Left renal pelvis (tissue), 4 donors: ENCODE results near the gene CCDC66. TPM values are rescaled to one million over a fixed set of nuclear protein-coding genes. Genes with fewer than 3 reads are reported as not detected.
"Not testable (repeated sequence)": the region's sequence is repeated elsewhere in the genome, so short reads cannot be mapped to it uniquely, and the experiment has no call there.

Experiments
- DNase-seq, 4 donors: peaks; one replicate each; pipeline ENCODE4 v3.0.0-alpha.2; 2013; ENCODE audit warnings: low read depth in 4 of 4, low spot score in 3 of 4
- polyA plus RNA-seq, 4 donors: library from polyadenylated mRNA; unstranded; fragments of 120-200 nt; gene quantifications; one replicate each; pipeline ENCODE4 v1.2.1, GENCODE V29; 2013; ENCODE audit not compliant: insufficient read length in 4 of 4

The CCDC66 gene
- polyA plus RNA-seq, result 10 to 100 TPM; 25.5 to 50.6 (median 33.8) TPM

DNA sequence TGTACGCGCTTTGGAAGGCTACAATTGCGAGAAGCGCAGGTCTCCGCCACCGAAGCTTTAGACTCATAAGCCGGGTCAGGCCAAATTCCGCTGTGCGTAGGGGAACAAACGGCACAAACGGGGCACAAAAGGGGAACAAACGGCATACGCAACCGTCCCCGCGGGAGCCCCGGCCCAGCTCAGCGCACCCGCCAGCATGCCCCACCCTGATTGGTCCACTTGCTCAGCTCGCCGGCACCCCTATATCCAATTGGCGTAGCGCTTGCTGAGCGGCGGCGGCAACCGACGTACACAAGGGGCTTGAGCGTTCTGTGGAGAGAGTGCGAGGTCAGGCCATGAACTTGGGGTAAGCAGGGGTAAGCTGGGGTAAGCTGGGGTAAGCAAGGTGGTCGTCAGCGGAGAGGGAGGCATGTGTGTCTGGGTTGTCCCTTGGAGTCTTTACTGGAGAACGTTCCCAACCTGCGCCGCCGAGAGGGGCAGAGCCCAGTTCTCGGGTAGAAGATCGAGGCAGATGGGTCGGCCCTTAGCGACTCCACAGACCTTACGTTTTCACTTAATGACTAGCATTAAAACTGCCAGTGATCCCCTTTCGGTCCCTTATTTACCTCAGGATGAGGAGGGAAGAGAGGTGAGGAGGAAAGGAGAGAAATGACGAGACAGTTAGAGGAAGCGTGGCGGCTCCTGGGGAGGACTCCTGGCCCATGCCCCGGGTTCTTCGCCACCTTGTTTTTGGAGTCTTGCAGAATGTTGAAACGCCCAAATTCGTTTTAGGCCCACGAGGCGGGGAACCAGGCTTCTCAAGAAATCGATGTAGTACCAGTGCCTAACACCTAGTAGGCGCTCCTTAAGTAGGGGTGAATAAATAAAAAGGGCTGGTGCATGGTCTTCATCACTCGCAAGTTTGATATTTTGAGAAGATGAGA, at the start of gene CCDC66:
CCDC66 (plus strand) TSS at position 268 of the 923 bp plus-strand sequence; CDS start at position 336, 68 bp downstream.
- DNase-seq, result peak; percentile 82 to 85 (median 84)

DNA sequence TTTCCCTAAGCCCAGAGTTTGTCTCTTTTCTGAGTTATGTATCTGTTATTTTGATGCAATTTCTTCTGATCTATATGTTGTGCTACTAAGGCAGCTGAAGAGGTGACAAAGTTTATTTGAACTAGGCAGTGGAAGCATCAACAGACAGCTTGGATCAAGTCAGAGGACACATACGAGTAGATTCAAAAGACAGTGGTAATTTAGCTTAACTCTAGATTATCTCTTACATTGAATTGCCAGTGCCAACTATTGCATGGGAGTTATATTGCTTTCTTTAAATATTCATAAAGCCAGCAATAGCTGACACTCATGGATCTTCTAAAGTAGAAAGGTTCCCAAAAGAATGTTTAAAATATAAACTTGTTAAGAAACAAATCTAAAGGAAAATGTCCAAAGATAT, 37.3 kb upstream of the CCDC66 start:
- no peak for DNase-seq

- no peak for DNase-seq
Observed at GRCh38 chr3:56522374-56522773, 34.6 kb upstream of the CCDC66 start.

DNA sequence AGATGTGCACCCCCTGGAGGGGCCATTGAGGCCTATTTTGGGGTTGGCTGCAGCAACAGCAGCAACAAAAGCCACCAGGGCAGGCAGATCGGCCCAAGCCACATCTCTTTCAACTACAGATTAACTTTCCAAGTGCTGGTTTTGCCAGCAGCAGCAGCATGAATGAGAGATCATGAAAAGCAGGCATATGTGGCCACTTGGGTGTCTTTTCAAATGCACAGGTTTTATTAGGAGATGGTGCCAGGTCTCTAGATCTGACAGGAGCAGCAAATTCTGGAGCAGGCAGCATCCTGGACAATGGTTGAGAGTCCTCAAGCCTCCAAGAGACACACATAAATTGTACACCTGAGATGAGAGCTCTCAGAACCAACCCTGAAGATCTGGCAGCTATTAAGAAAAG, 31.7 kb upstream of the CCDC66 start:
- no peak for DNase-seq

GRCh38 chr3:56536735-56537134, 20.2 kb upstream of the CCDC66 start:
- DNase-seq, result no peak

DNA sequence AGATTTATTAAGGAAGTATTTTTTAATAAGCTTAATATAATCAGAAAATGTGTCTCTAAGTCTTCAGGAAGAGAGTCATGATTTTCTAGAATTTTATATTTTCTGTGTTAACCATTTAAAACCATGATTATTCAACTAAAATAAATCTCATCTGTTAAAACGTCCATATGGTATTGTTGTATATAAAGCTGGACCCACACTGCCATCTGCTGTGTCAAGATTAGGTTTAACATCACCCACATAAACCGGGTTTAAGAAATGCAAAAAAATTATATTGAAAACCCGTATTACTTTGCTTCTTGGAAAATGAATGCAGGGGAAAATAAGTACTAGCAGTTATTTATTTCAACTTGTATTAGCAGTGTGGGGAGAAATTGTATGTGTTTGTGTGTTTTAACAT, 9.5 kb upstream of the CCDC66 start:
- DNase-seq, result no peak

GRCh38 chr3:56557831-56558170, 826 bp downstream of the CCDC66 start:
- DNase-seq, result no peak

DNA sequence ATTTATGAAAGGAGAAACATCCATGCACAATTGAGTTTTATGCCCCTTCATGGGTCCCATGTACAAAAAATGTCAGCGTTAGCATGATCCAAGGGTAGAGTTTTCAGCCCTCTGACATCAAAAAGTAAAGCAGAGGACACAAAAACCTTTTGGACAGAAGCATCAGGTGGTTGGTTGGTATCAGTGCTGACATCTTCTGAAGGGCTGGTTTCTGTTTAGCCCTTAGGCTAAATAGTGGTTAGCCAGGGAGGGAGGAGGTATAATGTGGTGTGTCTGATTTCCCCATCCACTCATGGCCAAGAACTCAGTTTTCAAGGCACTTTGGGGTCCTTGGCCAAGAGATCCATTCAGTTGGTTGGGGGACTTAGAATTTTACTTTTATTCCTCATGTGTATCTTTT, 16.5 kb downstream of the CCDC66 start:
- DNase-seq, result no peak

DNA sequence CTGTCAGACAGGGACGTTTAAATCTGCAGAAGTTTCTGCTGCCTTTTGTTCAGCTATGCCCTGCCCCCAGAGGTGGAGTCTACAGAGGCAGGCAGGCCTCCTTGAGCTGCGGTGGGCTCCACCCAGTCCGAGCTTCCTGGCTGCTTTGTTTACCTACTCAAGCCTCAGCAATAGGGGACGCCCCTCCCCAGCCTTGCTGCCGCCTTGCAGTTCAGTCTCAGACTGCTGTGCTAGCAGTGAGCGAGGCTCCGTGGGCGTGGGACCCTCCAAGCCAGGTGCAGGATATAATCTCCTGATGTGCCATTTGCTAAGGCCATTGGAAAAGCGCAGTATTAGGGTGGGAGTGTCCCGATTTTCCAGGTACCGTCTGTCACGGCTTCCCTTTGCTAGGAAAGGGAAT, 25.0 kb downstream of the CCDC66 start:
- DNase-seq, result not testable (repeated sequence)

- DNase-seq, result not testable (repeated sequence)
Observed at GRCh38 chr3:56584275-56584674, 27.3 kb downstream of the CCDC66 start.

GRCh38 chr3:56590814-56591213, 33.8 kb downstream of the CCDC66 start:
- DNase-seq, result no peak

GRCh38 chr3:56591262-56591661, 34.3 kb downstream of the CCDC66 start:
- no peak for DNase-seq

DNA sequence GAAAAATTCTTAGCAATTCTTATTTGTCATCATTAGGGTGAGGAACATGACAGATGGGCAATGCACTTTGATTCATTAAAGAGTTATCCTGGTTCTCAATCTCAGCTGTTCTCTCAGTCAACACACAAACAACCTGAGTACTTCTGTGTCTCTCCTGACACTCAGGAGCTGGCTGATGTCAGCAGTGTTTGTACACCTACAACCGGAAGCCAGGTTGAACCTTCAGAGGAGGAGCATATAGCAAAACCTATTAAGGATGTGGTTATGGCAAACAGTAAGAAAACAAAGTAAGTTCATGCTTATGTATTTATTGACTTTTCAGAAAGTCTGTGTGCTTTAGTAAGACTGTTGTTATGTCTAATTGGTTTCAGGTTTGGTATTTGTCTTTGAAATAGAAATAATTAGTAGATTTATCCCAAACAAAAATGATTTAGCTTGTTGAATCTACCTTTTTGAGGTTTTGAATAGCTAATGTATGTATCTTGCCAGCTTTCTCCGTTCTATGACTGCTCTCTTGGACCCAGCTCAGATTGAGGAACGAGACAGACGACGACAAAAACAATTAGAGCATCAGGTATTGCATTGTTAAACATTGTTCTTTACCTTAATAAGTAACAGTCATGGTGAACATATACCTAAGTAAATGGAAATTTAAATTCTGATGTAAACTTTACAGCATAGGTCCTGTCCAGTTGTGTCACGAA, 36.6 kb downstream of the CCDC66 start:
- DNase-seq, result no peak

DNA sequence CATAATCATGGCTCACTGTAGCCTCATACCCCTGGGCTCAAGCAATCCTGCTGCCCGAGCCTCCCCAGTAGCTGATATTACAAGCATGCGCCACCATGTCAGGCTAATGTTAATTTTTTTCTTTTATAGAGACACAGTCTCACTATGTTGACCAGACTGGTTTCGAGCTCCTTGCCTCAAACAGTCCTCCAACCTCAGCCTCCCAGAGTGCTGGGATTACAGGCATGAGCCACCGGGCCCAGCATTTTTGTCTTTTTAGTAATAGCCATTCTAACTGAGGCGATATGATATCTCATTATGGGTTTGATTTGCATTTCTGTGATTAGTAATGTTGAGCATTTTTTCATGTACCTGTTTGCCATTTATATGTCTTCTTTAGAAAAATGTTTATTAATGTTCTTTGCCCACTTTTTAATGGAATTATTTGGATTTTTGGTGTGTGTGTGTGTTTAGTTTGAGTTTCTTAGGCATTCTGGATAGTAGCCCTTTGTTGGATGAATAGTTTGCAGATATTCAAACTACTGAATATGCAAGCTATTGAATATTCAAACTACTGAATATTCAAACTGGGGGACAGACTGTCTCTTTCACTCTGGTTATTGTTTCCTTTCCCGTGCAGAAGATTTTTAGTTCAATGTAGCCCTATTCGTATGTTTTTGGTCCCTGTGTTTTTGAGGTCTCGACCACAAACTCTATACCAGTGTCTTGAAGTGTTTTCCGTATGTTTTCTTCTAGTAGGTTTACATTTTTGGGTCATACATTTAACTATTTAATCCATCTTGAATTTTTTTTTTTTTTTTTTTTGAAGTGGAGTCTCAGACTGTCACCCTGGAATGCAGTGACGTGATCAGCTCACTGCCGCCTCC, 39.2 kb downstream of the CCDC66 start:
- DNase-seq, result no peak

DNA sequence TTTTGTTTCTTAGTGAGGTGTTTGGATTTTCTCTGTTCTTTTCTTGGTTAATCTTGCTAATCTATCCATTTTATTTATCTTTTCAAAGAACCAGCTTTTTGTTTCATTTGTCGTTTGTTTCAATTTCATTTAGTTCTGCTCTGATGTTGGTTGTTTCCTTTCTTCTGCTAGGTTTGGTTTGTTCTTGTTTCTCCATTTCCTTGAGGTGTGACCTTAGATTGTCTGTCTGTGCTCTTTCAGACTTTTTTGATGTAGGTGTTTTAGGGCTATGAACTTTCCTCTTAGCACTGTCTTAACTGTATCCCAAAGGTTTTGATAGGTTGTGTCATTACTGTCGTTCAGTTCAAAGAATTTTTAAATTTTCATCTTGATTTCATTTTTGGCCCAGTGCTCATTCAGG, 51.5 kb downstream of the CCDC66 start:
- not testable (repeated sequence) for DNase-seq

GRCh38 chr3:56610669-56611335, 53.8 kb downstream of the CCDC66 start:
- DNase-seq, result no peak

- DNase-seq, result no peak
Observed at GRCh38 chr3:56611364-56611763, 54.4 kb downstream of the CCDC66 start.

GRCh38 chr3:56612146-56612545, 55.2 kb downstream of the CCDC66 start:
- no peak for DNase-seq

DNA sequence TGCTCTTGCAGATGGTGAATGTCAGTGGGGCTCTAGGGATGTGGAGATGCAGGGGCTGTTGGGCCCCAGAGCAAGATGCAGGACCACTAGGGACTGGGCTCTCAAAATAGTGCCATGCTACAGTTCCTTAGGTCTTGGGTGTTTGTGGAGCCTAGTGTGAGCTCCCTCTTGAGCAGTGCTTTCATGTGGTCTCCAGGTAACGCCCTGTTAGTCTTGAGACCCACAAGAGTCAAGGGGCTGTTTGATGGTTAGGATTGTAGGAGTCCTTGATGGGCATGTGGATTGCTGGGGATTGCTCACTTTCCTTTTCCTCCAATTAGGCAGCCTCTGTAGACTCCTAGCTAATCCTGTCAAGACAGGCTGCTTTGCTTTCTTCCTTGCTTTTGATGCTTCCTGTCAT, 56.0 kb downstream of the CCDC66 start:
- no peak for DNase-seq

- DNase-seq, result no peak
Observed at GRCh38 chr3:56616478-56617006, 59.6 kb downstream of the CCDC66 start.
